Prostate gland (tissue), 2 donors: ENCODE data around the gene CLSTN1. TPM values are rescaled to one million over a fixed set of nuclear protein-coding genes. Genes with fewer than 3 reads are reported as not detected.

ENCODE experiments used
- DNase-seq: peaks from one replicate; pipeline ENCODE4 v3.0.0-alpha.2; 2019; ENCODE audit warnings: low spot score
- H3K27ac ChIP-seq, 2 donors: fragments of 200-600 bp; sonication (generic); 2 replicates each; pipeline ENCODE4 v1.5.1; 2017 to 2019
- H3K27me3 ChIP-seq: fragments of 200-600 bp; sonication (generic); replicated peaks from 2 replicates; pipeline ENCODE4 v1.5.1; 2019; ENCODE audit not compliant: insufficient read depth
- H3K36me3 ChIP-seq, 2 donors: fragments of 200-600 bp; sonication (generic); 1 replicate in 1 of 2; 2 replicates in 1 of 2; pipeline versions ENCODE4 v1.5.1 to v1.8.1; 2017 to 2019
- H3K4me1 ChIP-seq: fragments of 200-600 bp; sonication (generic); replicated peaks from 2 replicates; pipeline ENCODE4 v1.5.1; 2019
- H3K4me3 ChIP-seq, 2 donors: fragments of 200-600 bp; sonication (generic); 2 replicates each; pipeline ENCODE4 v1.5.1; 2017 to 2019
- H3K9me3 ChIP-seq: fragments of 200-600 bp; sonication (generic); 2 replicates; pipeline ENCODE4 v1.5.1; 2017
- CTCF ChIP-seq, 4 experiments: fragments of 200-600 bp in 2 of 4; fragments of 450-650 bp in 2 of 4; sonication (generic) in 2 of 4; IDR thresholded peaks; 1 replicate in 3 of 4; 2 replicates in 1 of 4; pipeline ENCODE4 v1.5.1; 2016 to 2019; ENCODE audit warnings: antibody characterized with exemption in 4 of 4, mild to moderate bottlenecking in 2 of 4, moderate library complexity in 2 of 4
- POLR2A ChIP-seq: fragments of 450-650 bp; IDR thresholded peaks from one replicate; pipeline ENCODE4 v1.6.1; 2016; ENCODE audit warnings: antibody characterized with exemption, mild to moderate bottlenecking
- POLR2AphosphoS5 ChIP-seq: sonication (generic); formaldehyde crosslinking; IDR thresholded peaks from one replicate; pipeline ENCODE4 v1.6.1; 2017; ENCODE audit warnings: antibody characterized with exemption
- WGBS: methylation state at CpG from one replicate; pipeline ENCODE4 v1.1.5; 2018; 5-methylcytosine and 5-hydroxymethylcytosine counted together
- intact Hi-C: fragments of 100-400 bp; cut with DNase I; formaldehyde crosslinking; loops from one replicate; pipeline ENCODE4 v1.14.2; 2022
- total RNA-seq, 2 donors: library from RNA; depleted of rRNA; stranded (reverse); fragments of >200 nt; gene quantifications; one replicate each; pipeline ENCODE4 v1.1.0, GENCODE V29; 2016

Gene CLSTN1
- total RNA-seq, 2 donors from 2014 or later = 133 to 230 TPM

- intact Hi-C loops = no loop called here
- no peaks in the 10 kb centered on the region for H3K4me1 ChIP-seq
- no peaks in the 10 kb centered on the region for H3K36me3 ChIP-seq
- no peak overlapping the region for H3K27ac ChIP-seq
- H3K9me3 ChIP-seq = no peaks in the 10 kb centered on the region
- no peak for TF ChIP-seq POLR2A
- no peak for TF ChIP-seq POLR2AphosphoS5
- TF ChIP-seq CTCF (IDR thresholded peaks at IDR 0.05) = no peak
- DNase-seq = no peak
- H3K27me3 ChIP-seq = no peaks in the 10 kb centered on the region
- WGBS = 90% methylated on average over 8 of the region's 8 CpGs
- no peak overlapping the region for H3K4me3 ChIP-seq
Observed at GRCh38 chr1:9710037-9710436, 113.7 kb downstream of the CLSTN1 start.

- Histone ChIP-seq H3K27me3 (no peaks in the 10 kb centered on the region), H3K27ac (no peak overlapping the region), H3K36me3 (no peaks in the 10 kb centered on the region), H3K4me3 (no peak overlapping the region), H3K9me3 (no peaks in the 10 kb centered on the region), H3K4me1 (no peaks in the 10 kb centered on the region)
- intact Hi-C loops = no loop called here
- TF ChIP-seq CTCF (IDR thresholded peaks at IDR 0.05) (no peak), POLR2AphosphoS5 (no peak), POLR2A (no peak)
- DNase-seq = no peak
- 97% methylated on average over 4 of the region's 4 CpGs for WGBS
Observed at GRCh38 chr1:9706178-9706577, 117.6 kb downstream of the CLSTN1 start.

GRCh38 chr1:9705337-9706093 lies 118.2 kb downstream of the CLSTN1 start:
- DNase-seq = no peak
- WGBS = 92% methylated on average over 8 of the region's 8 CpGs
- no peaks in the 10 kb centered on the region for H3K4me1 ChIP-seq
- H3K9me3 ChIP-seq = no peaks in the 10 kb centered on the region
- H3K36me3 ChIP-seq = no peaks in the 10 kb centered on the region
- intact Hi-C loops = no loop called here
- no peak overlapping the region for H3K4me3 ChIP-seq
- TF ChIP-seq POLR2AphosphoS5 = no peak
- no peak for TF ChIP-seq POLR2A
- no peak for TF ChIP-seq CTCF (IDR thresholded peaks at IDR 0.05)
- H3K27me3 ChIP-seq = no peaks in the 10 kb centered on the region
- H3K27ac ChIP-seq = no peak overlapping the region

GRCh38 chr1:9703681-9704080 lies 120.1 kb downstream of the CLSTN1 start:
- WGBS = 90% methylated on average over 3 of the region's 3 CpGs
- DNase-seq = no peak
- no peaks in the 10 kb centered on the region for H3K36me3 ChIP-seq
- H3K27me3 ChIP-seq = no peaks in the 10 kb centered on the region
- no peaks in the 10 kb centered on the region for H3K9me3 ChIP-seq
- H3K27ac ChIP-seq = no peak overlapping the region
- no peaks in the 10 kb centered on the region for H3K4me1 ChIP-seq
- intact Hi-C loops = loop anchor here (5.0 kb wide), 1 partner anchor 164 kb away; no protein-coding TSS in a partner anchor
- TF ChIP-seq POLR2AphosphoS5 (no peak), POLR2A (no peak), CTCF (IDR thresholded peaks at IDR 0.05) (no peak)
- no peak overlapping the region for H3K4me3 ChIP-seq

GRCh38 chr1:9703165-9703509 lies 120.6 kb downstream of the CLSTN1 start:
- no peak overlapping the region for H3K27ac ChIP-seq
- no peak overlapping the region for H3K4me3 ChIP-seq
- H3K27me3 ChIP-seq = no peaks in the 10 kb centered on the region
- H3K36me3 ChIP-seq = no peaks in the 10 kb centered on the region
- no peak for DNase-seq
- intact Hi-C loops = loop anchor here (5.0 kb wide), 1 partner anchor 164 kb away; no protein-coding TSS in a partner anchor
- TF ChIP-seq POLR2AphosphoS5 (no peak), CTCF (IDR thresholded peaks at IDR 0.05) (no peak), POLR2A (no peak)
- H3K9me3 ChIP-seq = no peaks in the 10 kb centered on the region
- H3K4me1 ChIP-seq = no peaks in the 10 kb centered on the region
- WGBS = 91% methylated on average over 5 of the region's 5 CpGs
